GM12878 (cell line): ENCODE measurements around the gene CACNA1H. TPM values are rescaled to one million over a fixed set of nuclear protein-coding genes. Genes with fewer than 3 reads are reported as not detected.

Source experiments
- ATAC-seq: fragments of 200-7000 bp; cut with Tn5 transposase; 3 replicates; pipeline ENCODE4 v1.9.1; 2020; ENCODE audit warnings: mild to moderate bottlenecking, moderate library complexity
- BruUV-seq: library from RNA; stranded (reverse); fragments of 400-500 nt; replicated peaks from 2 replicates; lab custom pipeline; 2021; lab: Mats Ljungman, UMichigan
- CTCF ChIA-PET: fragments of 300-600 bp; sonication (Branson Sonifier 250); formaldehyde crosslinking; extraction: SDS; loops from one replicate; lab custom pipeline; 2021; ENCODE audit warnings: inconsistent platforms; lab: Yijun Ruan, JAX
- POLR2A ChIA-PET: fragments of 350-600 bp; formaldehyde crosslinking; extraction: SDS; loops from one replicate; lab custom pipeline; 2021; ENCODE audit warnings: inconsistent platforms; lab: Charles Lee
- RAD21 ChIA-PET: fragments of 300-600 bp; sonication (Branson Sonifier 250); formaldehyde crosslinking; loops from one replicate; lab custom pipeline; 2023; ENCODE audit warnings: antibody characterized with exemption; ENCODE audit not compliant: unreplicated experiment; lab: Charles Lee
- SMC1A ChIA-PET: fragments of 300-600 bp; sonication (Branson Sonifier 250); formaldehyde crosslinking; loops from one replicate; lab custom pipeline; 2023; ENCODE audit not compliant: unreplicated experiment, uncharacterized antibody; lab: Charles Lee
- DNase-seq: peaks from one replicate; pipeline ENCODE4 v3.0.0-alpha.2; 2011; ENCODE audit warnings: low read depth, low spot score
- FAIRE-seq: peaks from 3 replicates; lab custom pipeline; 2011; peaks lifted over from hg19 to GRCh38; lab: Jason Lieb, UNC
- H2AFZ ChIP-seq: 2 replicates; pipeline ENCODE4 v1.6.0; 2011; ENCODE audit warnings: low read depth, low read length, control low read depth; ENCODE audit not compliant: control insufficient read depth
- H3K27ac ChIP-seq: 2 replicates; pipeline ENCODE4 v1.5.1; 2011; ENCODE audit warnings: control low read depth; ENCODE audit not compliant: control insufficient read depth, insufficient read depth
- H3K27me3 ChIP-seq, 2 experiments: replicated peaks in 1 of 2; 2 replicates each; pipeline versions ENCODE4 v1.6.0 to v1.6.1; 2011; ENCODE audit warnings: low read length in 1 of 2; ENCODE audit not compliant: control insufficient read depth in 2 of 2, insufficient read depth in 2 of 2
- H3K36me3 ChIP-seq, 2 experiments: 2 replicates each; pipeline ENCODE4 v1.5.1; 2011; ENCODE audit warnings: low read length in 1 of 2; ENCODE audit not compliant: control insufficient read depth in 2 of 2, insufficient read depth in 2 of 2
- H3K4me1 ChIP-seq: 2 replicates; pipeline ENCODE4 v1.6.1; 2011; ENCODE audit warnings: mild to moderate bottlenecking, low read length, moderate library complexity, mixed read lengths; ENCODE audit not compliant: control insufficient read depth, insufficient read depth
- H3K4me2 ChIP-seq: 2 replicates; pipeline ENCODE4 v1.6.0; 2011; ENCODE audit warnings: control low read depth; ENCODE audit not compliant: control insufficient read depth, insufficient read depth
- H3K4me3 ChIP-seq: fragments of 200-600 bp; sonication (generic); 2 replicates; pipeline ENCODE4 v1.5.1; 2016
- H3K79me2 ChIP-seq: 2 replicates; pipeline ENCODE4 v1.6.0; 2011; ENCODE audit warnings: low read length; ENCODE audit not compliant: control insufficient read depth, insufficient read depth
- H3K9ac ChIP-seq: 2 replicates; pipeline ENCODE4 v1.8.0; 2011; ENCODE audit warnings: low read length, control low read depth, mixed read lengths; ENCODE audit not compliant: control insufficient read depth, insufficient read depth
- H3K9me3 ChIP-seq: replicated peaks from 3 replicates; pipeline ENCODE4 v1.5.1; 2011; ENCODE audit warnings: mild to moderate bottlenecking, low read length; ENCODE audit not compliant: control insufficient read depth, insufficient read depth
- H4K20me1 ChIP-seq: 2 replicates; pipeline ENCODE4 v1.6.0; 2011; ENCODE audit not compliant: control insufficient read depth, insufficient read depth
- ATF3 ChIP-seq: IDR thresholded peaks from 2 replicates; pipeline ENCODE4 v1.6.1; 2011; ENCODE audit warnings: low read depth, mild to moderate bottlenecking, low read length, moderate library complexity, borderline replicate concordance; ENCODE audit errors: extremely low read depth
- CEBPZ ChIP-seq: fragments of 150-350 bp; IDR thresholded peaks from 2 replicates; pipeline ENCODE4 v1.6.1; 2016; ENCODE audit warnings: low read depth, low read length
- FOXK2 ChIP-seq: fragments of 450-650 bp; IDR thresholded peaks from 2 replicates; pipeline ENCODE4 v1.6.1; 2017; ENCODE audit warnings: mild to moderate bottlenecking, moderate library complexity
- IKZF1 ChIP-seq: fragments of 450-650 bp; conservative IDR thresholded peaks from 2 replicates; pipeline ENCODE4 v1.6.1; 2017; ENCODE audit warnings: antibody characterized with exemption, mild to moderate bottlenecking
- JUND ChIP-seq: IDR thresholded peaks from 2 replicates; pipeline ENCODE4 v1.6.1; 2012; ENCODE audit warnings: low read depth, mild to moderate bottlenecking, low read length, improper control_type of control experiment, moderate library complexity
- MTA2 ChIP-seq: fragments of 450-650 bp; IDR thresholded peaks from 2 replicates; pipeline ENCODE4 v1.6.1; 2016; ENCODE audit warnings: low read depth, mild to moderate bottlenecking, moderate library complexity
- MXI1 ChIP-seq: fragments of 150-350 bp; IDR thresholded peaks from 2 replicates; pipeline ENCODE4 v1.6.1; 2011; ENCODE audit warnings: low read depth, mild to moderate bottlenecking, inconsistent platforms, low read length, improper control_type of control experiment
- NFYA ChIP-seq: IDR thresholded peaks from 2 replicates; pipeline ENCODE4 v1.6.1; 2011; ENCODE audit warnings: low read depth, mild to moderate bottlenecking, low read length, improper control_type of control experiment, borderline replicate concordance
- PAX8 ChIP-seq: fragments of 450-650 bp; IDR thresholded peaks from 2 replicates; pipeline ENCODE4 v1.6.1; 2017; ENCODE audit warnings: mild to moderate bottlenecking, moderate library complexity
- SUPT20H ChIP-seq: IDR thresholded peaks from 2 replicates; pipeline ENCODE4 v1.6.1; 2011; ENCODE audit warnings: low read depth, mild to moderate bottlenecking, low read length, moderate library complexity, borderline replicate concordance; ENCODE audit not compliant: control insufficient read depth
- TBL1XR1 ChIP-seq: IDR thresholded peaks from 2 replicates; pipeline ENCODE4 v1.6.1; 2012; ENCODE audit warnings: low read depth, low read length, improper control_type of control experiment
- ZBTB40 ChIP-seq: fragments of 450-650 bp; IDR thresholded peaks from 2 replicates; pipeline ENCODE4 v1.6.1; 2016; ENCODE audit warnings: mild to moderate bottlenecking, moderate library complexity, borderline replicate concordance
- WGBS: methylation state at CpG from one replicate; pipeline ENCODE4 v1.1.6; 2016; ENCODE audit warnings: low lambda C conversion rate; ENCODE audit not compliant: insufficient replicate concordance, insufficient coverage; ENCODE audit errors: missing lambda C conversion rate; 5-methylcytosine and 5-hydroxymethylcytosine counted together
- in situ Hi-C: fragments of 300-500 bp; cut with MboI; formaldehyde crosslinking; loops from 9 replicates; pipeline ENCODE4 v1.14.3; 2018; ENCODE audit warnings: mixed read lengths
- intact Hi-C: fragments of 100-400 bp; cut with micrococcal nuclease; formaldehyde crosslinking; loops from one replicate; pipeline ENCODE4 v1.14.2; 2022; ENCODE audit not compliant: unreplicated experiment
- polyA plus RNA-seq, 11 experiments: library from polyadenylated mRNA; depleted of rRNA in 4 of 11; unstranded in 6 of 11; stranded (reverse) in 5 of 11; fragments of >200 nt; fragmentation: Nextera tagmentation in 4 of 11; fragmentation: Illumina TruSeq in 1 of 11; extraction: Ambion mirVana in 4 of 11; extraction: Trizol in 1 of 11; gene quantifications; 1 replicate in 1 of 11; 2 replicates in 10 of 11; pipeline versions ENCODE4 v1.2.1 to v1.2.3, GENCODE V29; 2011 to 2016; ENCODE audit warnings: inconsistent platforms in 2 of 11, missing spikeins in 2 of 11, low read depth in 1 of 11
- total RNA-seq, 4 experiments: library from RNA; depleted of rRNA in 3 of 4; stranded (reverse); fragments of >200 nt in 3 of 4; fragmentation: Illumina TruSeq in 1 of 4; extraction: Trizol in 1 of 4; gene quantifications; 2 replicates each; pipeline versions ENCODE4 v1.2.1 to v1.2.3, GENCODE V29; 2013 to 2021

The CACNA1H gene
- total and polyA plus RNA-seq, 10 of the 15 experiments (the other 5 are each of a cell fraction or from before 2014, with no cell fraction given) = 0.03 to 0.54 TPM; not detected in 8

GRCh38 chr16:1206326-1206725 is 53.4 kb downstream of the CACNA1H start (continued):
- TF ChIP-seq CEBPZ (no peak), FOXK2 (no peak), MTA2 (no peak), NFYA (no peak)

GRCh38 chr16:1206786-1207185 is 53.9 kb downstream of the CACNA1H start:
- intact Hi-C loops = no loop called here
- ChIA-PET POLR2A (no interaction called here), RAD21 (no interaction called here), SMC1A (no interaction called here), CTCF (no interaction called here)
- Histone ChIP-seq H3K27ac (no peak overlapping the region), H2AFZ (no peak overlapping the region), H4K20me1 (no peaks in the 10 kb centered on the region), H3K9me3 (no peaks in the 10 kb centered on the region), H3K4me2 (no peak overlapping the region), H3K36me3 (no peaks in the 10 kb centered on the region), H3K4me3 (no peak overlapping the region), H3K79me2 (no peaks in the 10 kb centered on the region), H3K9ac (no peak overlapping the region), H3K4me1 (no peaks in the 10 kb centered on the region), H3K27me3 (no peaks in the 10 kb centered on the region)
- FAIRE-seq (no peak), ATAC-seq (no peak), DNase-seq (no peak)
- in situ Hi-C loops = no loop called here
- BruUV-seq = no TSS peak
- 50% methylated on average over 12 of the region's 16 CpGs for WGBS
- TF ChIP-seq ZBTB40 = no peak
- TF ChIP-seq SUPT20H = no peak
- TF ChIP-seq PAX8 = no peak
- TF ChIP-seq JUND = no peak
- TF ChIP-seq MXI1 = no peak
- TF ChIP-seq IKZF1 = no peak
- no peak for TF ChIP-seq ATF3
- no peak for TF ChIP-seq TBL1XR1
